ENCODE data around the gene TTC24.

TTC24 gene

DNA sequence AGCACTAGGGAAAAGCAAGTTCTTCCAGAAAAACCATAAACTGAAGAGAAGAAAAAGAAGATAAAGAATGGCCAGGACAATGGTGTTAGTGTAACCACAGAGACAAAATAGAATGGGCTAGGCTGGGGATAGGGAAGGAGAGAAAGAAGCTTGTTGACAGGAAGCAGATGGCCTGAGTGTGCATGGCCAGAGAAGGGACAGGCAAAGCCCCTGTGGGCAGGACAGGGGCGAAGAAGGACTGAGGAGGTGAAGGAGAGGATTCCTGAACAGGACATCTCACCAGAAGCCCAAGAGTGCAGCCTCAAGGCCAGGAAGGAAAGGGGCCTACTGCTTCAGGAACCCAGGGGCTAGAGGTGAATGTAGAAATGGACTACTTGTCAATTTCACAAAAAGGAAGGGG is 36.5 kb upstream of the TTC24 start:
- TF ChIP-seq FOXM1 (IDR thresholded peaks at IDR 0.05; ENCODE audit: borderline replicate concordance, low read depth) (no peak), TAF1 (IDR thresholded peaks at IDR 0.05; ENCODE audit: low read depth) (no peak)
- TF ChIP-seq, protein P1, sequence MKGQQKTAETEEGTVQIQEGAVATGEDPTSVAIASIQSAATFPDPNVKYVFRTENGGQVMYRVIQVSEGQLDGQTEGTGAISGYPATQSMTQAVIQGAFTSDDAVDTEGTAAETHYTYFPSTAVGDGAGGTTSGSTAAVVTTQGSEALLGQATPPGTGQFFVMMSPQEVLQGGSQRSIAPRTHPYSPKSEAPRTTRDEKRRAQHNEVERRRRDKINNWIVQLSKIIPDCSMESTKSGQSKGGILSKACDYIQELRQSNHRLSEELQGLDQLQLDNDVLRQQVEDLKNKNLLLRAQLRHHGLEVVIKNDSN (IDR thresholded peaks at IDR 0.05): no peak

GRCh38 chr1:156544592-156545102 is 34.9 kb upstream of the TTC24 start:
- no peak for TF ChIP-seq RAD21 (IDR thresholded peaks at IDR 0.05; ENCODE audit: low read depth)
- TF ChIP-seq TAF1 (IDR thresholded peaks at IDR 0.05; ENCODE audit: low read depth): no peak
- TF ChIP-seq FOXM1 (IDR thresholded peaks at IDR 0.05; ENCODE audit: borderline replicate concordance, low read depth): no peak
- no peak for TF ChIP-seq EP300 (IDR thresholded peaks at IDR 0.05; ENCODE audit: borderline replicate concordance)
- no peak for TF ChIP-seq EGR1 (IDR thresholded peaks at IDR 0.05)

DNA sequence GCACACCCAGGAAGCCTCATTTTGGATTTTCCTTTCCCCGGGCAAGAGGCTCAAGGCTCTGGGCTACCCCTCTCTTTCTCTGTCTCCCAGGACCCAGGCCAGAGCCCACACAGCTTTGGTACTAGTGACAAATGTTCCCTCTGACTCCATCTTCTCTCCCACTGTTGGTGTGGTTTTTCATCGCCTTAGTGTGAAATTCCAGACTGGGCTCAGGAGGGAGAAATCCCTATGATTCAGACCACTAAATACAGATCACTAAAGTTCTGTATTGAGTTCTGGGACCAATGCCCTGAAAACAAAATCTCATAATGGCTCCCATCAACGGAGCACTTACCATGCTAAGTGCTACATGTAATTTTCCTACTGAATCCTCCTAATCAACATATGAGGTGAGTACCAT is 33.3 kb upstream of the TTC24 start:
- TF ChIP-seq FOXM1 (IDR thresholded peaks at IDR 0.05; ENCODE audit: borderline replicate concordance, low read depth) (no peak), ZBTB7A (IDR thresholded peaks at IDR 0.05; ENCODE audit: low read depth) (no peak), YY1 (IDR thresholded peaks at IDR 0.05; ENCODE audit: low read depth) (no peak), MAX (IDR thresholded peaks at IDR 0.05) (no peak), EP300 (IDR thresholded peaks at IDR 0.05; ENCODE audit: borderline replicate concordance) (no peak), TAF1 (IDR thresholded peaks at IDR 0.05; ENCODE audit: low read depth) (no peak), CREB1 (IDR thresholded peaks at IDR 0.05; ENCODE audit: low read depth) (no peak), TCF12 (IDR thresholded peaks at IDR 0.05; ENCODE audit: low read depth) (no peak), TEAD4 (IDR thresholded peaks at IDR 0.05) (no peak), EGR1 (IDR thresholded peaks at IDR 0.05) (no peak), RAD21 (IDR thresholded peaks at IDR 0.05; ENCODE audit: low read depth) (no peak), NFIC (IDR thresholded peaks at IDR 0.05) (no peak), CEBPB (IDR thresholded peaks at IDR 0.05) (no peak)
- TF ChIP-seq, protein P1 (IDR thresholded peaks at IDR 0.05): no peak
- TF ChIP-seq, protein P2, sequence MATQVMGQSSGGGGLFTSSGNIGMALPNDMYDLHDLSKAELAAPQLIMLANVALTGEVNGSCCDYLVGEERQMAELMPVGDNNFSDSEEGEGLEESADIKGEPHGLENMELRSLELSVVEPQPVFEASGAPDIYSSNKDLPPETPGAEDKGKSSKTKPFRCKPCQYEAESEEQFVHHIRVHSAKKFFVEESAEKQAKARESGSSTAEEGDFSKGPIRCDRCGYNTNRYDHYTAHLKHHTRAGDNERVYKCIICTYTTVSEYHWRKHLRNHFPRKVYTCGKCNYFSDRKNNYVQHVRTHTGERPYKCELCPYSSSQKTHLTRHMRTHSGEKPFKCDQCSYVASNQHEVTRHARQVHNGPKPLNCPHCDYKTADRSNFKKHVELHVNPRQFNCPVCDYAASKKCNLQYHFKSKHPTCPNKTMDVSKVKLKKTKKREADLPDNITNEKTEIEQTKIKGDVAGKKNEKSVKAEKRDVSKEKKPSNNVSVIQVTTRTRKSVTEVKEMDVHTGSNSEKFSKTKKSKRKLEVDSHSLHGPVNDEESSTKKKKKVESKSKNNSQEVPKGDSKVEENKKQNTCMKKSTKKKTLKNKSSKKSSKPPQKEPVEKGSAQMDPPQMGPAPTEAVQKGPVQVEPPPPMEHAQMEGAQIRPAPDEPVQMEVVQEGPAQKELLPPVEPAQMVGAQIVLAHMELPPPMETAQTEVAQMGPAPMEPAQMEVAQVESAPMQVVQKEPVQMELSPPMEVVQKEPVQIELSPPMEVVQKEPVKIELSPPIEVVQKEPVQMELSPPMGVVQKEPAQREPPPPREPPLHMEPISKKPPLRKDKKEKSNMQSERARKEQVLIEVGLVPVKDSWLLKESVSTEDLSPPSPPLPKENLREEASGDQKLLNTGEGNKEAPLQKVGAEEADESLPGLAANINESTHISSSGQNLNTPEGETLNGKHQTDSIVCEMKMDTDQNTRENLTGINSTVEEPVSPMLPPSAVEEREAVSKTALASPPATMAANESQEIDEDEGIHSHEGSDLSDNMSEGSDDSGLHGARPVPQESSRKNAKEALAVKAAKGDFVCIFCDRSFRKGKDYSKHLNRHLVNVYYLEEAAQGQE (IDR thresholded peaks at IDR 0.05; ENCODE audit: low read depth): no peak

DNA sequence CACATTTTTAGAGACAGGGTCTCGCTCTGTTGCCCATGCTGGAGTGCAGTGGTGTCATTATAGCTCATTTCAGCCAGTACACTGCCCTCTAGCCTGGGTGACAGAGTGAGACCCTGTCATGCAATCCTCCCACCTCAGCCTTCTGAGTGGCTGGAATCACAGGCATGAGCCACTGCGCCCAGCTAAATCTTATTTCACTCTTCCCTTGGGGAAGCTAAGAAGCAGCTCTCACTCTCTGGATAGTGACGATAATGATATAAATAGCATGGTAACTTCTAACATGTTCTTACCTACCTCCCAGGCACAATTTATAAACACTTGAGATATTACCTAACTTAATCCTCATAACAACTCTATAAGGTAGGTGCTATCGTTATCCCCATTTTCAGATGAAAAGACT is 32.1 kb upstream of the TTC24 start:
- TF ChIP-seq RAD21 (IDR thresholded peaks at IDR 0.05; ENCODE audit: low read depth): no peak
- TF ChIP-seq YY1 (IDR thresholded peaks at IDR 0.05; ENCODE audit: low read depth): no peak
- no peak for TF ChIP-seq FOXM1 (IDR thresholded peaks at IDR 0.05; ENCODE audit: borderline replicate concordance, low read depth)
- TF ChIP-seq, protein P2 (IDR thresholded peaks at IDR 0.05; ENCODE audit: low read depth): no peak
- TF ChIP-seq, protein P1 (IDR thresholded peaks at IDR 0.05): no peak
- no peak for TF ChIP-seq MAX (IDR thresholded peaks at IDR 0.05)
- TF ChIP-seq EP300 (IDR thresholded peaks at IDR 0.05; ENCODE audit: borderline replicate concordance): no peak
- no peak for TF ChIP-seq EGR1 (IDR thresholded peaks at IDR 0.05)
- no peak for TF ChIP-seq TEAD4 (IDR thresholded peaks at IDR 0.05)
- no peak for TF ChIP-seq TCF12 (IDR thresholded peaks at IDR 0.05; ENCODE audit: low read depth)
- no peak for TF ChIP-seq NFIC (IDR thresholded peaks at IDR 0.05)
- no peak for TF ChIP-seq ZBTB7A (IDR thresholded peaks at IDR 0.05; ENCODE audit: low read depth)
- no peak for TF ChIP-seq CEBPB (IDR thresholded peaks at IDR 0.05)
- no peak for TF ChIP-seq TAF1 (IDR thresholded peaks at IDR 0.05; ENCODE audit: low read depth)
- TF ChIP-seq CREB1 (IDR thresholded peaks at IDR 0.05; ENCODE audit: low read depth): no peak

DNA sequence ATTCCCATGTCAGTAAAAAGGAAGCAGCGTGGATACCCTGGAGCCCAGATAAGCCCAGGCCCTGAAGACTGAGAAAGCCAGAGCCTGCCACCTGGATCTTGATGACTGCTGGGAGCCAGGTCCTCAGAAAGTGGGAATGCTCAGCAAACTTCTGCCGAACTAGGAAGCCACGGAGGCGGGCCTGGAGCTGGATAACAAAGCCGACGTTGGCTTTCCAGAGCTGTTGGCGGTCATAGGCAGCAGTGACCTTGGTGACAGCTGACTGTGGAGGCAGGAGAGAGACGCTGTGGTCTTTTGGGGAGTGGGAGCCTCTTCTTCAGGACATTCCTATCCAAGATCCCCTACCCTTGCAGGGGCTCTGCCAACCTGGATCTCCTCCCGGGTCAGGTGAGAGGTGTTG is 31.5 kb upstream of the TTC24 start:
- TF ChIP-seq EGR1 (IDR thresholded peaks at IDR 0.05): no peak
- no peak for TF ChIP-seq TCF12 (IDR thresholded peaks at IDR 0.05; ENCODE audit: low read depth)
- no peak for TF ChIP-seq TEAD4 (IDR thresholded peaks at IDR 0.05)
- TF ChIP-seq, protein P2 (IDR thresholded peaks at IDR 0.05; ENCODE audit: low read depth): no peak
- TF ChIP-seq EP300 (IDR thresholded peaks at IDR 0.05; ENCODE audit: borderline replicate concordance): no peak
- TF ChIP-seq RAD21 (IDR thresholded peaks at IDR 0.05; ENCODE audit: low read depth): no peak
- TF ChIP-seq CREB1 (IDR thresholded peaks at IDR 0.05; ENCODE audit: low read depth): no peak
- no peak for TF ChIP-seq MAX (IDR thresholded peaks at IDR 0.05)
- TF ChIP-seq YY1 (IDR thresholded peaks at IDR 0.05; ENCODE audit: low read depth): no peak
- TF ChIP-seq, protein P1 (IDR thresholded peaks at IDR 0.05): no peak
- no peak for TF ChIP-seq TAF1 (IDR thresholded peaks at IDR 0.05; ENCODE audit: low read depth)
- no peak for TF ChIP-seq NFIC (IDR thresholded peaks at IDR 0.05)
- no peak for TF ChIP-seq CEBPB (IDR thresholded peaks at IDR 0.05)
- TF ChIP-seq ZBTB7A (IDR thresholded peaks at IDR 0.05; ENCODE audit: low read depth): no peak
- no peak for TF ChIP-seq FOXM1 (IDR thresholded peaks at IDR 0.05; ENCODE audit: borderline replicate concordance, low read depth)

Measured in Ishikawa (cell line).